CD14-positive monocyte (primary cell): ENCODE measurements around the gene IFI27L2. TPM values are rescaled to one million over a fixed set of nuclear protein-coding genes. Genes with fewer than 3 reads are reported as not detected.

ENCODE experiments used
- DNase-seq, 3 donors: peaks; one replicate each; pipeline ENCODE4 v3.0.0-alpha.2; 2011 to 2022
- H2AFZ ChIP-seq: 2 replicates; pipeline ENCODE4 v1.6.0; 2012; ENCODE audit warnings: mild to moderate bottlenecking, low read depth, low read length, inconsistent platforms; ENCODE audit not compliant: insufficient read depth, poor library complexity, severe bottlenecking
- H3K27ac ChIP-seq, 2 donors: 1 replicate in 1 of 2; 2 replicates in 1 of 2; pipeline ENCODE4 v1.5.1; 2012 to 2013; ENCODE audit warnings: low read length in 2 of 2, control low read depth in 1 of 2, inconsistent platforms in 1 of 2, low read depth in 1 of 2, mild to moderate bottlenecking in 1 of 2
- H3K27me3 ChIP-seq, 2 donors: one replicate each; pipeline versions ENCODE4 v1.6.0 to v1.6.1; 2011 to 2013; ENCODE audit warnings: low read length in 2 of 2; ENCODE audit not compliant: control insufficient read depth in 2 of 2, insufficient read depth in 2 of 2
- H3K36me3 ChIP-seq, 2 donors: replicated peaks in 1 of 2; 1 replicate in 1 of 2; 2 replicates in 1 of 2; pipeline versions ENCODE4 v1.5.1 to v1.6.1; 2012 to 2013; ENCODE audit warnings: low read length in 2 of 2, control low read depth in 1 of 2, inconsistent platforms in 1 of 2, mild to moderate bottlenecking in 1 of 2; ENCODE audit not compliant: insufficient read depth in 2 of 2, control insufficient read depth in 1 of 2
- H3K4me1 ChIP-seq, 2 donors: 1 replicate in 1 of 2; 2 replicates in 1 of 2; pipeline versions ENCODE4 v1.5.1 to v1.6.1; 2012 to 2013; ENCODE audit warnings: low read length in 2 of 2, control low read depth in 1 of 2, inconsistent platforms in 1 of 2, mild to moderate bottlenecking in 1 of 2, moderate library complexity in 1 of 2; ENCODE audit not compliant: insufficient read depth in 2 of 2, control insufficient read depth in 1 of 2
- H3K4me2 ChIP-seq: replicated peaks from 2 replicates; pipeline ENCODE3; 2012; ENCODE audit warnings: low read length, moderate library complexity, mild to moderate bottlenecking; ENCODE audit not compliant: poor library complexity, severe bottlenecking; ENCODE audit errors: extremely low read depth
- H3K4me3 ChIP-seq, 3 experiments: fragments of 200-600 bp in 1 of 3; sonication (generic) in 1 of 3; replicated peaks in 1 of 3; 1 replicate in 2 of 3; 2 replicates in 1 of 3; pipeline ENCODE4 v1.5.1; 2011 to 2013; ENCODE audit warnings: low read length in 3 of 3, mild to moderate bottlenecking in 3 of 3, control low read depth in 2 of 3, low read depth in 2 of 3, inconsistent platforms in 1 of 3, moderate library complexity in 1 of 3
- H3K79me2 ChIP-seq: 2 replicates; pipeline ENCODE4 v1.6.0; 2012; ENCODE audit warnings: mild to moderate bottlenecking, control low read depth, inconsistent platforms, low read length, moderate library complexity; ENCODE audit not compliant: insufficient read depth
- H3K9ac ChIP-seq: 2 replicates; pipeline ENCODE4 v1.6.0; 2017; ENCODE audit warnings: low read length, mild to moderate bottlenecking; ENCODE audit not compliant: insufficient read depth, poor library complexity, severe bottlenecking
- H3K9me3 ChIP-seq, 2 donors: replicated peaks in 1 of 2; 1 replicate in 1 of 2; 2 replicates in 1 of 2; pipeline versions ENCODE4 v1.5.1 to v1.6.1; 2012 to 2013; ENCODE audit warnings: low read length in 2 of 2, control low read depth in 1 of 2; ENCODE audit not compliant: control insufficient read depth in 1 of 2, insufficient read depth in 1 of 2
- H4K20me1 ChIP-seq: 2 replicates; pipeline ENCODE4 v1.6.0; 2012; ENCODE audit warnings: mild to moderate bottlenecking, low read length, control low read depth, moderate library complexity; ENCODE audit not compliant: insufficient read depth
- H3K27ac Mint-ChIP-seq, 7 donors: one replicate each; pipeline ENCODE4 v1.8.0; 2020; ENCODE audit warnings: mild to moderate bottlenecking in 7 of 7, mixed read lengths in 7 of 7, moderate library complexity in 6 of 7, inconsistent platforms in 2 of 7
- H3K27me3 Mint-ChIP-seq, 3 donors: one replicate each; pipeline ENCODE4 v1.8.0; 2021 to 2022; ENCODE audit warnings: low read depth in 3 of 3, mild to moderate bottlenecking in 3 of 3, mixed read lengths in 3 of 3, moderate library complexity in 3 of 3, inconsistent platforms in 1 of 3
- H3K36me3 Mint-ChIP-seq, 2 donors: one replicate each; pipeline ENCODE4 v1.8.0; 2020; ENCODE audit warnings: mixed read lengths in 2 of 2, inconsistent platforms in 1 of 2, mild to moderate bottlenecking in 1 of 2
- H3K4me1 Mint-ChIP-seq: one replicate; pipeline ENCODE4 v1.8.0; 2020; ENCODE audit warnings: mild to moderate bottlenecking, mixed read lengths
- H3K4me3 Mint-ChIP-seq, 2 donors: one replicate each; pipeline ENCODE4 v1.8.0; 2020; ENCODE audit warnings: mild to moderate bottlenecking in 2 of 2, mixed read lengths in 2 of 2, moderate library complexity in 1 of 2
- H3K9me3 Mint-ChIP-seq, 7 donors: one replicate each; pipeline ENCODE4 v1.8.0; 2020 to 2022; ENCODE audit warnings: mixed read lengths in 7 of 7, mild to moderate bottlenecking in 6 of 7, moderate library complexity in 6 of 7, inconsistent platforms in 2 of 7
- WGBS: methylation state at CpG from one replicate; pipeline ENCODE4 v1.1.5; 2013; ENCODE audit warnings: missing lambda C conversion rate; ENCODE audit not compliant: insufficient coverage; 5-methylcytosine and 5-hydroxymethylcytosine counted together
- intact Hi-C, 2 donors: fragments of 100-400 bp; cut with micrococcal nuclease; formaldehyde crosslinking; loops; one replicate each; pipeline versions ENCODE4 v1.15.0 to v1.15.1; 2023
- polyA plus RNA-seq, 3 donors: library from polyadenylated mRNA; depleted of rRNA in 1 of 3; unstranded in 2 of 3; stranded (reverse) in 1 of 3; fragments of 300-500 nt in 2 of 3; fragments of >200 nt in 1 of 3; fragmentation: Illumina TruSeq in 2 of 3; gene quantifications; 1 replicate in 2 of 3; 2 replicates in 1 of 3; pipeline ENCODE4 v1.2.3, GENCODE V29; 2012 to 2021
- TF ChIP-seq, protein P1 (sequence below): fragments of 200-600 bp; IDR thresholded peaks from one replicate; pipeline ENCODE4 v1.8.0; 2022; ENCODE audit warnings: antibody characterized with exemption, mild to moderate bottlenecking

IFI27L2 gene
- polyA plus RNA-seq, 3 donors = 55.4 to 156 (median 96.1) TPM

DNA sequence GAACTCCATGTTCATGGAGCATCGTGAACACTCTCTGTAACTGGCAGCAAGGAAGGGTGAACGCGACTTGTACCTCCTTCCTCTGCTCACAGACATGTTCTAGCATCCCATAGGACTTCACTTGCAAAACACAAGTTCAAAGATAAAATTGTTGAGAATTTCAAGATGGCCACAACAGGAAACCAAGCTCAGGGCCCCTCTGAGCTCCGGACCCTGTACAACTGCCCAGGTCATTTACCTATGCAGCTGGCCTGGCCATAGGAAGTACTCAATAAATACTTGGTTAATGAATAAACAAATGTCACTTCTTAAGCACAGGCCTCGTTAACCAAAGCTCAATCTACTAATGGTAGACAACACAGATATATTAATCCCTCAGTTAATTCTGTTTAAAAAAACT, 33.1 kb upstream of the IFI27L2 start:
- Mint-ChIP-seq H3K4me3 (peak overlapping the region in 1 of 2 donors; percentile 42), H3K9me3 (peaks cover 0 to 3% (median 0%) of the 10 kb centered on the region in 7 donors), H3K27me3 (peaks cover 0 to 3% (median 2%) of the 10 kb centered on the region in 3 donors), H3K27ac (no peak overlapping the region), H3K36me3 (no peaks in the 10 kb centered on the region), H3K4me1 (peaks cover 51% of the 10 kb centered on the region)
- H3K9ac ChIP-seq = no peak overlapping the region
- no peak for DNase-seq
- H3K4me1 ChIP-seq = peaks cover 26 to 30% of the 10 kb centered on the region in 2 donors
- peak overlapping the region; percentile 24 for H3K4me2 ChIP-seq
- H3K27ac ChIP-seq = no peak overlapping the region
- H3K9me3 ChIP-seq = no peaks in the 10 kb centered on the region
- no peak overlapping the region for H2AFZ ChIP-seq
- H3K4me3 ChIP-seq = no peak overlapping the region
- H4K20me1 ChIP-seq = no peaks in the 10 kb centered on the region
- no peaks in the 10 kb centered on the region for H3K36me3 ChIP-seq
- TF ChIP-seq, protein P1, sequence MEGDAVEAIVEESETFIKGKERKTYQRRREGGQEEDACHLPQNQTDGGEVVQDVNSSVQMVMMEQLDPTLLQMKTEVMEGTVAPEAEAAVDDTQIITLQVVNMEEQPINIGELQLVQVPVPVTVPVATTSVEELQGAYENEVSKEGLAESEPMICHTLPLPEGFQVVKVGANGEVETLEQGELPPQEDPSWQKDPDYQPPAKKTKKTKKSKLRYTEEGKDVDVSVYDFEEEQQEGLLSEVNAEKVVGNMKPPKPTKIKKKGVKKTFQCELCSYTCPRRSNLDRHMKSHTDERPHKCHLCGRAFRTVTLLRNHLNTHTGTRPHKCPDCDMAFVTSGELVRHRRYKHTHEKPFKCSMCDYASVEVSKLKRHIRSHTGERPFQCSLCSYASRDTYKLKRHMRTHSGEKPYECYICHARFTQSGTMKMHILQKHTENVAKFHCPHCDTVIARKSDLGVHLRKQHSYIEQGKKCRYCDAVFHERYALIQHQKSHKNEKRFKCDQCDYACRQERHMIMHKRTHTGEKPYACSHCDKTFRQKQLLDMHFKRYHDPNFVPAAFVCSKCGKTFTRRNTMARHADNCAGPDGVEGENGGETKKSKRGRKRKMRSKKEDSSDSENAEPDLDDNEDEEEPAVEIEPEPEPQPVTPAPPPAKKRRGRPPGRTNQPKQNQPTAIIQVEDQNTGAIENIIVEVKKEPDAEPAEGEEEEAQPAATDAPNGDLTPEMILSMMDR = no peak
- intact Hi-C loops = no loop called here
- H3K27me3 ChIP-seq = no peaks in the 10 kb centered on the region
- no peaks in the 10 kb centered on the region for H3K79me2 ChIP-seq
- WGBS = 95% methylated on average over 3 of the region's 5 CpGs

DNA sequence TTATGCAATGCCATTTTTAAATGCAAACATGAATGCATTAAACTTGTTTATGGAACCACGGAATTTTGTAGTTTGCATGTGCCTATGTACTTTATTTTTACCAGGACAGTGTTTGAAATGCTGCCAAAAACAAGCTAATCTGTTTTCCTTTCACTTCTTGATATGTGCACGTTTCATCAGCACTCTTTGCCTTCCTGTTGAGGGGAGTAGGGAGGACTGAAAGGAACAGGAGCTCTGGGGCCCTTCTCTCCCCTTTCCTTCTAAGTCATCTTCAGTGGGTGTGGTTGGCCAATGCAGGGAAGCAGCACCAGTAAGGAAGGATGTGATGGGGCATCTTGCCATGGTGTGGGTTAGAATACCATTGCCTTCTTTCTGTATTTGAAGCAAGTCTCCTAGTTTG, 32.6 kb upstream of the IFI27L2 start:
- H3K4me1 ChIP-seq = peaks cover 26 to 30% of the 10 kb centered on the region in 2 donors
- no peak overlapping the region for H3K27ac ChIP-seq
- H3K36me3 ChIP-seq = no peaks in the 10 kb centered on the region
- Mint-ChIP-seq H3K4me1 (peaks cover 51% of the 10 kb centered on the region), H3K27ac (no peak overlapping the region), H3K4me3 (peak overlapping the region in 1 of 2 donors; percentile 42), H3K36me3 (no peaks in the 10 kb centered on the region), H3K9me3 (peaks cover 0 to 3% (median 0%) of the 10 kb centered on the region in 7 donors), H3K27me3 (peaks cover 0 to 3% (median 2%) of the 10 kb centered on the region in 3 donors)
- DNase-seq = peak in 1 of 3 donors; percentile 15
- H3K9me3 ChIP-seq = no peaks in the 10 kb centered on the region
- no peaks in the 10 kb centered on the region for H3K27me3 ChIP-seq
- no peaks in the 10 kb centered on the region for H4K20me1 ChIP-seq
- TF ChIP-seq, protein P1 = no peak
- H3K9ac ChIP-seq = no peak overlapping the region
- H3K4me2 ChIP-seq = peak overlapping the region; percentile 24
- no peak overlapping the region for H2AFZ ChIP-seq
- intact Hi-C loops = no loop called here
- no peaks in the 10 kb centered on the region for H3K79me2 ChIP-seq
- WGBS = no CpG with 5 or more reads among the region's 2 CpGs
- no peak overlapping the region for H3K4me3 ChIP-seq
